ENCODE data around the gene NANOS1. TPM values are rescaled to one million over a fixed set of nuclear protein-coding genes. Genes with fewer than 3 reads are reported as not detected.

Gene NANOS1
- total RNA-seq, 1 donor from 2014 or later: 34.0 TPM

DNA sequence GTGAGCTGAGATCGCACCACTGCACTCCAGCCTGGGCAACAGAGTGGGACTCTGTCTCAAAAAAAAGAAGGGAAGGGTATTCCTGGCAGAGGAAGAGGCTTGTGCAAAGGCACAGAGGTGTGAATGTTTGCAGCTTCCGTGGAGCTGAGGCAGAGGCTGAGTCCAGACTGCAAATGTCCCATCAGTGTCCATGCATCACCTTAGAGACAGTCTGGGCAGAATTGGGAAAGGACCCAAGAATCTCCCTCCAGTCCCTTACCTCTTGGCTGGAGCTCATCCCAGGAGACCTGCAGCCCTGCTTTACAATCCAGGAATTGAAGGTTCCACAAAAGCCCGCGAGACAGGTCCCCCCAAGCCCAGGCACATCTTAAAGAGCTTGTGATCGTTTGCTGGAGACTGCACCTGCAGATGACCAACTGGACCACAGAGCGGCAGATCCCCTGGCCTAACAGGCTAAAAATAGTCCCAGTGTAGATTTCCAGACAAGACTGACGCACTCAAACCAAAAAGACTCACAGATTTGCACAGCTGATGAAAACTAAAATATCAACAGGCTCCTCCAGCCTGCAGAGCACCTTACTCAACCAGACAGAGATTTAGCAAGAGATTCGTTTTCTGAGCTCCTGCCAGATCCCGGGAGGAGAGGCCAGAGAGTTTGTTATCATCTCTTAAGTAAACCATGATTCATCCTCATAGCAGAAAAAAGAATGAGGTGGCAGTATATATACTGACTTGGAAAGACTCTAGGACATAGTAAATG, 22.9 kb upstream of the NANOS1 start:
- Mint-ChIP-seq H3K4me1 (ENCODE audit: low read depth, unreplicated experiment) (peaks cover 10% of the 10 kb centered on the region), H3K27me3 (ENCODE audit: unreplicated experiment) (no peaks in the 10 kb centered on the region), H3K27ac (ENCODE audit: unreplicated experiment) (no peak overlapping the region), H3K9me3 (ENCODE audit: unreplicated experiment) (peaks cover 9% of the 10 kb centered on the region), H3K36me3 (ENCODE audit: unreplicated experiment) (peaks cover 10% of the 10 kb centered on the region), H3K4me3 (ENCODE audit: unreplicated experiment) (no peak overlapping the region)
- TF ChIP-seq, protein P1, sequence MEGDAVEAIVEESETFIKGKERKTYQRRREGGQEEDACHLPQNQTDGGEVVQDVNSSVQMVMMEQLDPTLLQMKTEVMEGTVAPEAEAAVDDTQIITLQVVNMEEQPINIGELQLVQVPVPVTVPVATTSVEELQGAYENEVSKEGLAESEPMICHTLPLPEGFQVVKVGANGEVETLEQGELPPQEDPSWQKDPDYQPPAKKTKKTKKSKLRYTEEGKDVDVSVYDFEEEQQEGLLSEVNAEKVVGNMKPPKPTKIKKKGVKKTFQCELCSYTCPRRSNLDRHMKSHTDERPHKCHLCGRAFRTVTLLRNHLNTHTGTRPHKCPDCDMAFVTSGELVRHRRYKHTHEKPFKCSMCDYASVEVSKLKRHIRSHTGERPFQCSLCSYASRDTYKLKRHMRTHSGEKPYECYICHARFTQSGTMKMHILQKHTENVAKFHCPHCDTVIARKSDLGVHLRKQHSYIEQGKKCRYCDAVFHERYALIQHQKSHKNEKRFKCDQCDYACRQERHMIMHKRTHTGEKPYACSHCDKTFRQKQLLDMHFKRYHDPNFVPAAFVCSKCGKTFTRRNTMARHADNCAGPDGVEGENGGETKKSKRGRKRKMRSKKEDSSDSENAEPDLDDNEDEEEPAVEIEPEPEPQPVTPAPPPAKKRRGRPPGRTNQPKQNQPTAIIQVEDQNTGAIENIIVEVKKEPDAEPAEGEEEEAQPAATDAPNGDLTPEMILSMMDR (IDR thresholded peaks at IDR 0.05; ENCODE audit: partially characterized antibody, unreplicated experiment): no peak
- DNase-seq: no peak

- Mint-ChIP-seq H3K27ac (ENCODE audit: unreplicated experiment) (no peak overlapping the region), H3K4me1 (ENCODE audit: low read depth, unreplicated experiment) (peaks cover 10% of the 10 kb centered on the region), H3K4me3 (ENCODE audit: unreplicated experiment) (no peak overlapping the region), H3K9me3 (ENCODE audit: unreplicated experiment) (peaks cover 9% of the 10 kb centered on the region), H3K27me3 (ENCODE audit: unreplicated experiment) (no peaks in the 10 kb centered on the region), H3K36me3 (ENCODE audit: unreplicated experiment) (peaks cover 5% of the 10 kb centered on the region)
- TF ChIP-seq, protein P1 (IDR thresholded peaks at IDR 0.05; ENCODE audit: partially characterized antibody, unreplicated experiment): no peak
- DNase-seq: no peak
These were observed 22.3 kb upstream of the NANOS1 start for GRCh38 chr10:119007211-119007574.

- Mint-ChIP-seq H3K4me3 (ENCODE audit: unreplicated experiment) (no peak overlapping the region), H3K27me3 (ENCODE audit: unreplicated experiment) (peaks cover 3% of the 10 kb centered on the region), H3K4me1 (ENCODE audit: low read depth, unreplicated experiment) (peaks cover 21% of the 10 kb centered on the region), H3K36me3 (ENCODE audit: unreplicated experiment) (no peaks in the 10 kb centered on the region), H3K27ac (ENCODE audit: unreplicated experiment) (no peak overlapping the region), H3K9me3 (ENCODE audit: unreplicated experiment) (peaks cover 3% of the 10 kb centered on the region)
- TF ChIP-seq, protein P1 (IDR thresholded peaks at IDR 0.05; ENCODE audit: partially characterized antibody, unreplicated experiment): no peak
- DNase-seq: no peak
These were observed 8.9 kb upstream of the NANOS1 start for GRCh38 chr10:119020627-119020946.

- Mint-ChIP-seq H3K27ac (ENCODE audit: unreplicated experiment) (no peak overlapping the region), H3K36me3 (ENCODE audit: unreplicated experiment) (no peaks in the 10 kb centered on the region), H3K9me3 (ENCODE audit: unreplicated experiment) (peaks cover 4% of the 10 kb centered on the region), H3K4me3 (ENCODE audit: unreplicated experiment) (no peak overlapping the region), H3K27me3 (ENCODE audit: unreplicated experiment) (peaks cover 1% of the 10 kb centered on the region), H3K4me1 (ENCODE audit: low read depth, unreplicated experiment) (peaks cover 24% of the 10 kb centered on the region)
- TF ChIP-seq, protein P1 (IDR thresholded peaks at IDR 0.05; ENCODE audit: partially characterized antibody, unreplicated experiment): no peak
- no peak for DNase-seq
These were observed 6.5 kb upstream of the NANOS1 start for GRCh38 chr10:119022846-119023552.

DNA sequence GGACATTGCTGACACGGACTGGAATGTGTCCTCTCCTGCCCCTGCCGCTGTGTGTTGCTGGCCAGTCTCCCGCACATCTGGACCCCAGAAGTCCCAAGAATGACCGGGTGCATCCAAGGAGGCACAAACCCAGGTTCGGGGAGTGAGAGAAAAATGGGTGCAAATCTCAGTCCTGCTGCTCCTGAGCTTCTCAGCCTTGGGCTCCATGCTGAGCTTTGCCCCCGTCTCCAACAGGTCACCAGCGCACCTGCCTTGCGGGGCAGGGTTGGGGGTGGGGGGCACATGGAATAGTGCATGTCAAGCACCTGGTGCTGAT, 6.0 kb upstream of the NANOS1 start:
- no peak for DNase-seq
- TF ChIP-seq, protein P1 (IDR thresholded peaks at IDR 0.05; ENCODE audit: partially characterized antibody, unreplicated experiment): no peak
- Mint-ChIP-seq H3K27ac (ENCODE audit: unreplicated experiment) (no peak overlapping the region), H3K4me3 (ENCODE audit: unreplicated experiment) (no peak overlapping the region), H3K27me3 (ENCODE audit: unreplicated experiment) (peaks cover 4% of the 10 kb centered on the region), H3K4me1 (ENCODE audit: low read depth, unreplicated experiment) (peaks cover 24% of the 10 kb centered on the region), H3K36me3 (ENCODE audit: unreplicated experiment) (no peaks in the 10 kb centered on the region), H3K9me3 (ENCODE audit: unreplicated experiment) (peaks cover 5% of the 10 kb centered on the region)
